GM12891 (cell line): ENCODE data around the gene LOXL3.

ENCODE experiments used
- DNase-seq: peaks from one replicate; pipeline ENCODE4 v3.0.0; 2011; ENCODE audit warnings: low spot score; ENCODE audit not compliant: insufficient read length
- FAIRE-seq: peaks from 2 replicates; lab custom pipeline; 2011; peaks lifted over from hg19 to GRCh38; lab: Jason Lieb, UNC
- PAX5 ChIP-seq: IDR thresholded peaks from 2 replicates; pipeline ENCODE4 v1.6.1; 2011; ENCODE audit warnings: low read length, moderate library complexity, mild to moderate bottlenecking; ENCODE audit not compliant: insufficient read depth, severe bottlenecking
- POLR2A ChIP-seq: IDR thresholded peaks from 2 replicates; pipeline ENCODE4 v1.6.1; 2011; ENCODE audit warnings: low read depth, low read length, control low read depth
- POLR2AphosphoS5 ChIP-seq: IDR thresholded peaks from 2 replicates; pipeline ENCODE4 v1.6.1; 2011; ENCODE audit warnings: low read depth, low read length, control low read depth
- POU2F2 ChIP-seq: IDR thresholded peaks from 2 replicates; pipeline ENCODE4 v1.6.1; 2011; ENCODE audit warnings: low read depth, mild to moderate bottlenecking, control low read depth, low read length, moderate library complexity
- SPI1 ChIP-seq: IDR thresholded peaks from 2 replicates; pipeline ENCODE4 v1.6.1; 2011; ENCODE audit warnings: low read depth, low read length, control low read depth
- TAF1 ChIP-seq: IDR thresholded peaks from 2 replicates; pipeline ENCODE4 v1.6.1; 2011; ENCODE audit warnings: low read depth, low read length, control low read depth

LOXL3 gene

DNA sequence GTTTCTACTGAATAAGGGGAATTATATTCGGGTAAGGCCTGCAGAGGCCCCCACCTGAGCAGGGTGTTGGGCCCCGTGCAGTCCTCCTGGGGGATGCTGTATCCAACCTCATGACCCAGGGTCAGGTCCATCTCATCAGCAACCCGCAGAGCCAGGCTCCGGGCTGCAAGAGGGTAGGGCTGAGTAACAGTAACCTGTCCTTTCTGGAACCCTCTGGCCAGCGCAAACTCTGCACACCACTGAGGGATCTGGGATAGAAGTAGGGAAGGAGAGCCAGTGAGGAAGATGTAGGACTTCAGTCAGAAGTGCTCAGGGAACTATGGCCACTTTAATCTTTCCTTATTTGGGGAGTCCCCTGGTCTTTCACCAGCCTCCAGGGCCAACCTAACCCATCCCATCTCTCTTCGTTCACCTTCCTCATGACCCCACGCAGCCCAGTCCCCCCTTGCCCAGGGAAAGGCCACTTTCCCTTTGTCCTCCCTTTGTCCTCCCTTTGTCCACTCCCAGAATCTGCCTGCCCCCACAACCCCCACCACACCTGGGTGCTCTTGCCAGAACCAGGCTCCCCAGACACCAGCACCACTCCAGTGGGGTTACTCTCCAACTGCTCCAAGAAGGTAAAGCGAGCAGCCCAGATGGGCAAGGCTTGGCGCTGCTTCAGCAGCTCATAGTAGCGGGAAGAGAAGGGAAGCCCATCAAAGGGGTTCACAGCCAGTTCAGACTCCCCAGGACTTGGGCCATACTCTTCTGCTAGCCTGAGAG lies 28.6 kb downstream of the LOXL3 start:
- TF ChIP-seq PAX5 (no peak), SPI1 (no peak), POLR2AphosphoS5 (no peak), TAF1 (no peak), POU2F2 (no peak), POLR2A (no peak; the same call in 1 of the 2 replicates)
- DNase-seq = no peak
- no peak for FAIRE-seq

GRCh38 chr2:74524005-74524404 lies 29.7 kb downstream of the LOXL3 start:
- no peak for TF ChIP-seq POLR2AphosphoS5
- TF ChIP-seq SPI1 = no peak
- TF ChIP-seq TAF1 = no peak
- no peak for TF ChIP-seq POU2F2
- no peak for TF ChIP-seq PAX5
- no peak for TF ChIP-seq POLR2A
- DNase-seq (no peak), FAIRE-seq (no peak)

DNA sequence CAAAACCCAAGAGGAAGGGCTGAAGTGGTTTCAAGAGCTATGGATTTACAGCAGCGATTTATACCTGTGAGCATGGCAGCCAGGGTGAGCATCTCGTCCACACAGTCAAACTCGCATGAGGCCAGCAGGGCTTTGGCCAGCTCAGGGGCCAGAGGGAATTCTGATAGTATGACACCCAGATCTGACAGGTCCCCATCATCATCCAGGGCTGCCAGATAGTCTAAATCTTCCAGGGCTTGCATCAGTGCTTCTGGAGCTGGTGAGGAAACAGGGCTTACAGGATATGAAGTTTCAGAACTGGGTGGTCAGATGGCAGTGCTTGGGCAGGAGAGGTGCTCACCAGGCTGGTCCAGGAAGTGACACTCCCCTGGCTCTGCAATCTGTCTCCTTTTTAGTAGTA lies 31.2 kb downstream of the LOXL3 start:
- DNase-seq (no peak), FAIRE-seq (no peak)
- no peak for TF ChIP-seq POU2F2
- TF ChIP-seq POLR2A = no peak
- TF ChIP-seq PAX5 = no peak
- no peak for TF ChIP-seq TAF1
- TF ChIP-seq SPI1 = no peak
- no peak for TF ChIP-seq POLR2AphosphoS5

DNA sequence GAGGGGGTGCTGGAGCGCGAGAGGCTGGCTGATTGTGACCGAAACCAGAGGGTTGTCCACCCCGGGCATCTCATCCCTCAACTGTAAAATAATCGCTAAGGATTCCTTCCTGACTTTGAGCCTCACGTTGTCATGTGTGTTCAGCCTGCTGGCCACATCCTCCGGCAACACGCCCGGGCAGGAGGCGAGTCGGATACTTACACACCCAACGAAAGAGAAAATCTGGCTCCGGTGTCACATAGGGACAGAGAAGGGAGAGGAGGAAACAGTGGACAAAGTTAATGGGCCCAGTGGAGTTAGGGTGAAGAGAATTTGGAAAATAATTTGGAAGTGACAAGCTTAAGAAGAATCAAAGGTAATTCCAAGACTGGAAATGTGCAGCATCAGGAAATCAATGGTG lies 37.1 kb downstream of the LOXL3 start:
- DNase-seq (no peak), FAIRE-seq (peak; percentile 33)
- no peak for TF ChIP-seq PAX5
- no peak for TF ChIP-seq SPI1
- no peak for TF ChIP-seq POLR2AphosphoS5
- TF ChIP-seq POLR2A = no peak
- no peak for TF ChIP-seq TAF1
- TF ChIP-seq POU2F2 = no peak

- DNase-seq (peak; percentile 90), FAIRE-seq (peak; percentile 78)
- TF ChIP-seq POLR2A = no peak
- TF ChIP-seq POU2F2 = no peak
- no peak for TF ChIP-seq SPI1
- no peak for TF ChIP-seq TAF1
- TF ChIP-seq PAX5 = no peak
- no peak for TF ChIP-seq POLR2AphosphoS5
These were observed 37.6 kb downstream of the LOXL3 start for GRCh38 chr2:74515981-74516633.

DNA sequence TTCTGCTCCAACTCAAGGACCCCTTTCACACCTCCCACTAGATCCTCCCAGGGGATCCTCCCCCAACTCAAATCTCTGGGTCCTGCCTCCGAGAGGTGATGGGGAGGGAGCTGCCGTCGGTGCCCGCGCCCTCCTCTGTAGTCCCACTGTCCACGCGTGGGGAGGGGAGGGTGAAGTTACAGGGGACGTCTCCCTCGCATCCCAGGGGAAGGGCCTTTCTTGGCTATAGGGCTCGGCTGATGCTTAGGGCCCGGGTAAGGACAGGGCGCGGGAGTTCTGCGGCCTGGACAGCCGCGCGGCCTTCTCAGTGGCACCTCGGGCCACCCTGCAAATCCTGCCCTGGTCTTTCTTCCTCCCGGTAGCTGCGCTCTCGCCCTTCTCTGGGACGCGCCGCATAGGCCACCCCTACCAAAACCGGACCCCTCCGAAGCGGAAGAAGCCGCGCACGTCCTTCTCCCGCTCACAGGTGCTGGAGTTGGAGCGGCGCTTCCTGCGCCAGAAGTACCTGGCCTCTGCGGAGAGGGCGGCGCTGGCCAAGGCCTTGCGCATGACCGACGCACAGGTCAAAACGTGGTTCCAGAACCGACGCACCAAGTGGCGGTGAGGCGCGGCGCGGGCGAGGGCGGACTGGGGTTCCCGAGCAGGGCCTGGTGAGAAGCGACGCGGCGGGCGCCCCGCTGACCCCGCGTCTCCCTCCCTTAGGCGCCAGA lies 38.3 kb downstream of the LOXL3 start:
- TF ChIP-seq POLR2AphosphoS5 (no peak), SPI1 (no peak), POU2F2 (no peak), POLR2A (no peak), TAF1 (no peak), PAX5 (no peak)
- DNase-seq = no peak
- FAIRE-seq = no peak

GRCh38 chr2:74514368-74515270 lies 39.1 kb downstream of the LOXL3 start, which contains the start of gene TLX2:
TSS of gene TLX2 (plus strand) at chr2:74514450. CDS start at chr2:74514807, 357 bp downstream.
- peak; percentile 9 for FAIRE-seq
- no peak for TF ChIP-seq SPI1
- TF ChIP-seq TAF1 = no peak
- no peak for TF ChIP-seq POU2F2
- no peak for TF ChIP-seq PAX5
- TF ChIP-seq POLR2A = no peak
- no peak for TF ChIP-seq POLR2AphosphoS5
- no peak for DNase-seq

DNA sequence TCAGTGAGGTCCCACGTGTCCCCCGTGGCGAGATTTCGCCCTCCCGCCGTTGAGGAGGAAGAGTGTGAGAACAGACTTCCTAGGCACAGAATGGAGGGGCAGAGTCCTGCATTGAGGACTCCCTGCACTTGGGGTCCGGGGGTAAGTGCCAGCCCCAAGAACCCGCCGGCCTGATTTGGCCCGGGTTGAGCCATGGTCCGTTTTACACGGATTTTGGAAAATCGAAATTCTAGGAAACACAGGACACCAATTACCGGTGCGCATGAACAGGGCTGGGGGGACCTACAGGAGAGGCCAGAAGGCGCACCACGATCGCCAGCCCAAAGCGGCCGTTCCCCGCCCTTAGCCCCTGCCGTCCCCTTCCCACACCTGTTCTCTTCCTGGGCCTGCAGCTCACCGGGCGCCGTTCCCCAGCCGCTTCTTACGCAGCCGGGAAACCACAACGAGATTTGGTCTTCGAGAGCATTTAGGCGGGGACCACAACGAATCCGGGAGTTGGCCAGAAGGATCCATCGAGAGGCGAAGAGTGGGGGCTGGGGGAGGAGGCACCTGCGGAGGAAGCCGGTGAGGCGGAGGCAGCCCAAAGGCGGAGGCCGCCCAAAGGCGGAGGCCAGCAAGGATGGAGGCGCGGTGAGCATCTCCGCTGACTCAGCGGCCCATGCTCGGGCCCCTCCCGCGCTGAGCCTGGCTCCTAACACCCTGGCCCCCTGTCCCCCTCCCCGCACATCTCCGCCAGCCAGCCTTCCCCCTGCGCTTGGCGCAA lies 40.0 kb downstream of the LOXL3 start:
- DNase-seq (no peak), FAIRE-seq (no peak)
- TF ChIP-seq TAF1 (no peak), SPI1 (no peak), POLR2A (no peak), PAX5 (no peak), POLR2AphosphoS5 (no peak), POU2F2 (no peak)
